Astrocyte (in vitro differentiated cells and primary cell): ENCODE data around the gene NEMP2.

Source experiments
- CTCF ChIP-seq: IDR thresholded peaks from 2 replicates; pipeline ENCODE4 v1.5.1; 2011; ENCODE audit warnings: low read depth, mild to moderate bottlenecking, inconsistent platforms, low read length, moderate library complexity; ENCODE audit not compliant: insufficient read depth
- EZH2 ChIP-seq: IDR thresholded peaks from 2 replicates; pipeline ENCODE4 v1.6.1; 2012; ENCODE audit warnings: mild to moderate bottlenecking, low read length, inconsistent platforms; ENCODE audit not compliant: insufficient read depth

DNA sequence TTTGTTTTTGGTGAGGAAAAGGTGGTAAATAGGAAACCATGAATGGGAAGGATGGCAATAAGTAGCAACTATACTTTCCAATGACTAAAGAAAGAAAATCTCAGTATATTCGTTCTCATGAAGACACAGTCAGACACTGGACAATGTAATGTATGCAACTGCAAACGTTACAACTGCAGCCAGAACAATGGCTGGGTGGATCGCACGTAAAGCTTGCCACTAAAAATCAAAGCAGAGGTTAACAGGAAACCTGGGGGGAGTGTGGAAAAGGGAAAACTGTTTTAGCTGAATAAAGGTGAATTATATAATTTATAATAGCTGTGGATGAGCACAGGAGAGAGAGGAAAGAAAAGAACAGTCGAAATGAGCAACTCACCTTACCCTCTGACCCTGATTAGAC lies 33.3 kb downstream of the NEMP2 start:
- TF ChIP-seq CTCF (no peak), EZH2 (no peak)
